Osteoblast (primary cell): Measurements from ENCODE around the gene EPS8. TPM values are rescaled to one million over a fixed set of nuclear protein-coding genes. Genes with fewer than 3 reads are reported as not detected.

Experiments
- DNase-seq: peaks from one replicate; pipeline ENCODE4 v3.0.0; 2011; ENCODE audit warnings: low spot score, mixed read lengths; ENCODE audit not compliant: insufficient read length; ENCODE audit errors: missing footprints
- H2AFZ ChIP-seq: 2 replicates; pipeline ENCODE4 v1.6.0; 2011; ENCODE audit warnings: mild to moderate bottlenecking, low read length
- H3K27ac ChIP-seq: 2 replicates; pipeline ENCODE4 v1.5.1; 2011; ENCODE audit warnings: mild to moderate bottlenecking, low read depth, low read length, moderate library complexity
- H3K27me3 ChIP-seq: 2 replicates; pipeline ENCODE4 v1.6.0; 2012; ENCODE audit warnings: mild to moderate bottlenecking, control low read depth, inconsistent platforms, low read length, moderate library complexity; ENCODE audit not compliant: insufficient read depth
- H3K36me3 ChIP-seq: 2 replicates; pipeline ENCODE4 v1.5.1; 2011; ENCODE audit warnings: mild to moderate bottlenecking, low read length, control low read depth, moderate library complexity; ENCODE audit not compliant: insufficient read depth
- H3K4me1 ChIP-seq: 2 replicates; pipeline ENCODE4 v1.5.1; 2011; ENCODE audit warnings: mild to moderate bottlenecking, low read length, control low read depth, moderate library complexity; ENCODE audit not compliant: insufficient read depth
- H3K4me2 ChIP-seq: 2 replicates; pipeline ENCODE4 v1.6.0; 2011; ENCODE audit warnings: mild to moderate bottlenecking, low read length; ENCODE audit not compliant: insufficient read depth
- H3K4me3 ChIP-seq: fragments of 200-600 bp; sonication (generic); 3 replicates; pipeline ENCODE4 v1.5.1; 2012; ENCODE audit warnings: mild to moderate bottlenecking, low read length, inconsistent platforms; ENCODE audit not compliant: insufficient read depth
- H3K79me2 ChIP-seq: 2 replicates; pipeline ENCODE4 v1.6.0; 2012; ENCODE audit warnings: mild to moderate bottlenecking, low read length, control low read depth, inconsistent platforms; ENCODE audit not compliant: insufficient read depth
- H3K9me3 ChIP-seq: 2 replicates; pipeline ENCODE4 v1.5.1; 2011; ENCODE audit warnings: low read depth, low read length, control low read depth
- H4K20me1 ChIP-seq: 2 replicates; pipeline ENCODE4 v1.6.0; 2012; ENCODE audit warnings: mild to moderate bottlenecking, low read length, control low read depth; ENCODE audit not compliant: insufficient read depth
- total RNA-seq: library from RNA; depleted of rRNA; stranded (reverse); fragments of >200 nt; gene quantifications from 2 replicates; pipeline ENCODE4 v1.2.3, GENCODE V29; 2012
- TF ChIP-seq, protein P1 (sequence below): IDR thresholded peaks from 2 replicates; pipeline ENCODE4 v1.5.1; 2011; ENCODE audit warnings: mild to moderate bottlenecking, low read depth, low read length, moderate library complexity; ENCODE audit errors: extremely low read depth

The EPS8 gene
- total RNA-seq, 1 donor = 160 TPM

DNA sequence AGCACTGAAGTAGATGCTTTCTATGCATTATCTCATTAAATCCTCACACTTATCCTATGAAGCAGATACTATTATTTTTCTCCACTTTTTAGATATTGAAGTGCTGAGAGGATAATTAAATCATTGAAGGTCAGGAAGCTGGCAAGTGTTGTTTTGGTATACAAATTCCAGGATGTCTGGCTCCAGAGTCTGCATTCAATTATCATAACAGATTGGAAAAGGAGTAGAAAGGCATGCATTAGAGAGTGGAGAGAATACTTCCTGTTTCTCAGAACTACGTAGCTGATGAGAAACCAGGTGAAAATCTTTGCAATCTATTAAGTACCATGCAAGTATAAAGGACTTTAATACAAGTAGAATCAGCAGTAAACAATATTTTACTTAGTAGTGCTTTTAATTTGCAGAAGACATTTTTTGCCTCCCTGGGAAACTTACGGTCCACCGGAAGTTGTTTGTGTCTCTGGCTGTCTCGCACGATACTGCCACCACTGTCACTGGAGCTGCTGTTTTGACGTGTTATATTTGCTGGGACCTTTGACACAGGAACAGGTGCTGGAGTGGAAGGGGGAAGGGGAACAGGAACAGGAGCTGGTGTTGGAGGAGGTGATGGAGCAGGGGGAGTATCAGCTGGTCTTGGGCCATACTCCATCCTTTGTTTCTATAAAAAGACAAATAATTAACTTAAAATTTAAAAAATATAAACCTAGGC lies 158.0 kb downstream of the EPS8 start:
- peaks cover 36% of the 10 kb centered on the region for H3K79me2 ChIP-seq
- peaks cover 70% of the 10 kb centered on the region for H3K4me1 ChIP-seq
- TF ChIP-seq, protein P1, sequence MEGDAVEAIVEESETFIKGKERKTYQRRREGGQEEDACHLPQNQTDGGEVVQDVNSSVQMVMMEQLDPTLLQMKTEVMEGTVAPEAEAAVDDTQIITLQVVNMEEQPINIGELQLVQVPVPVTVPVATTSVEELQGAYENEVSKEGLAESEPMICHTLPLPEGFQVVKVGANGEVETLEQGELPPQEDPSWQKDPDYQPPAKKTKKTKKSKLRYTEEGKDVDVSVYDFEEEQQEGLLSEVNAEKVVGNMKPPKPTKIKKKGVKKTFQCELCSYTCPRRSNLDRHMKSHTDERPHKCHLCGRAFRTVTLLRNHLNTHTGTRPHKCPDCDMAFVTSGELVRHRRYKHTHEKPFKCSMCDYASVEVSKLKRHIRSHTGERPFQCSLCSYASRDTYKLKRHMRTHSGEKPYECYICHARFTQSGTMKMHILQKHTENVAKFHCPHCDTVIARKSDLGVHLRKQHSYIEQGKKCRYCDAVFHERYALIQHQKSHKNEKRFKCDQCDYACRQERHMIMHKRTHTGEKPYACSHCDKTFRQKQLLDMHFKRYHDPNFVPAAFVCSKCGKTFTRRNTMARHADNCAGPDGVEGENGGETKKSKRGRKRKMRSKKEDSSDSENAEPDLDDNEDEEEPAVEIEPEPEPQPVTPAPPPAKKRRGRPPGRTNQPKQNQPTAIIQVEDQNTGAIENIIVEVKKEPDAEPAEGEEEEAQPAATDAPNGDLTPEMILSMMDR = no peak
- peak overlapping the region; percentile 100 for H3K27ac ChIP-seq
- H3K4me2 ChIP-seq = no peak overlapping the region
- H3K36me3 ChIP-seq = peaks cover 17% of the 10 kb centered on the region
- no peak overlapping the region for H2AFZ ChIP-seq
- no peaks in the 10 kb centered on the region for H3K27me3 ChIP-seq
- no peaks in the 10 kb centered on the region for H4K20me1 ChIP-seq
- no peaks in the 10 kb centered on the region for H3K9me3 ChIP-seq
- DNase-seq = no peak
- H3K4me3 ChIP-seq = no peak overlapping the region

GRCh38 chr12:15629761-15630160 lies 159.4 kb downstream of the EPS8 start:
- H4K20me1 ChIP-seq = no peaks in the 10 kb centered on the region
- peaks cover 42% of the 10 kb centered on the region for H3K79me2 ChIP-seq
- TF ChIP-seq, protein P1 = no peak
- H3K4me3 ChIP-seq = no peak overlapping the region
- H3K4me2 ChIP-seq = peak overlapping the region; percentile 76
- no peaks in the 10 kb centered on the region for H3K9me3 ChIP-seq
- no peak for DNase-seq
- no peaks in the 10 kb centered on the region for H3K27me3 ChIP-seq
- peaks cover 64% of the 10 kb centered on the region for H3K4me1 ChIP-seq
- H3K36me3 ChIP-seq = peaks cover 21% of the 10 kb centered on the region
- peak overlapping the region; percentile 100 for H3K27ac ChIP-seq
- H2AFZ ChIP-seq = no peak overlapping the region

DNA sequence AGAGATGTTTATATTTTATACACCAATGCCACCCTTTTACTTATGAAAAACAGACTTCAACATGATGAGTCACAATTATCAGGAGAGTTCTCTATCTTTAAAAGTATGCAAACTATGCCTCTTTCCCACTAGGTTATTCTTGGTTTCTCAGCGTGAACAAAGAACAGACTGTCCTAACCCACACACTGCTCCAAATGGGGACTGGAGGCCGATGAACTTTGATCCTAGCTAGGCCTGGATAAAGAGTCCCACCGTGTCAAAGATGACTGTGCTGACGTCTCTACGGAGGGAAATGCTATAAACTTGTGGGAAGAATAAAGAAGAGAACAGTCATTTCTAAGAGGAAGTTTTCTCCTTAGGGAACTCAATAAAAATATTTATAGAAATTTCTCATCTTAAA lies 160.1 kb downstream of the EPS8 start:
- Histone ChIP-seq H4K20me1 (no peaks in the 10 kb centered on the region), H2AFZ (no peak overlapping the region), H3K79me2 (peaks cover 47% of the 10 kb centered on the region), H3K27ac (peak overlapping the region; percentile 100), H3K4me2 (peak overlapping the region; percentile 76), H3K27me3 (no peaks in the 10 kb centered on the region), H3K36me3 (peaks cover 27% of the 10 kb centered on the region), H3K9me3 (no peaks in the 10 kb centered on the region), H3K4me3 (no peak overlapping the region), H3K4me1 (peaks cover 58% of the 10 kb centered on the region)
- TF ChIP-seq, protein P1 = no peak
- peak; percentile 22 for DNase-seq

DNA sequence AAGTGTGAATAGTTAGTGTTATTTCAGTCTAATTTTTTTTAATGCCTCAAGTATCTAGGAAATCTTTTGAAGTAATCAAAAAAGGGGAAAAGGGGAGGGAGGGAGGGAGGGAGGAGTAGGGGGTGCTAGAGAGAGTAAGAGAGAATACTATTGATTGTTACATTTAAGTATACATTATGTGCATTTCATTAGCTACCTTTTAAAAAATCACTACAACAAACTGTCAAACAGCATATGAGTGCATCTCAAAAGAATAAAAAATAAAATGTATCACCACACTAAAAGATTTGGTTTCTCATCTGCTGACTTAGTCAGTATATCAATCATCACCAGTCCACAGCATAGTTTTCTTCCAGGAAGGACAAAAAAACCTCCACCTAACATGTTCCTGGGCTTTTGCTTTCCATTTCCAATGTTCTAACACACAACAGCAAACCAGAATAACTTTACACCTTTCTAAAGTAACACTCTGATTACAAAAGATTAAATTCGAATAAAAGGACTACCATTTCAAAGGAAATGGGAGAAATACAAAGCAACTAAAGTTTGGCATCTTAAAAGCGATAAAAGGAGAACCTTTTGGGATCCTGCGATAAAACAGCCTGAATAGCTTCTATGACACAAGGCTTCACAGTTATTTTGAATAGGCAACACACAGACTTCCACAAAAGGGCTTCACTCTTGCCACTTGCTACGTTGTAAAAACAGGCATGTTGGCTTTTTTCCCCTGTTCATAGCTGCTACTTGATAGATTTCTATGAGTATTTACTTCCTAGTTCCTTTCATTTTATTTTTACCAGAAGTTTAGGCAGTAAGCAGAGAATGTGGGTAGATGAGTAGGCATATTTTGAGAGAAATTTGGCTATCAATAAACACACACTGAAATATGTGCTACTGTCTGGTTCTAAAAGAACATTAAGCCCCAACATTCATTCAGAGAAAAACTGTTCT lies 160.9 kb downstream of the EPS8 start:
- Histone ChIP-seq H4K20me1 (no peaks in the 10 kb centered on the region), H3K27ac (peak overlapping the region; percentile 100), H3K27me3 (no peaks in the 10 kb centered on the region), H3K4me3 (peak overlapping the region; percentile 3), H3K36me3 (peaks cover 32% of the 10 kb centered on the region), H3K4me2 (peak overlapping the region; percentile 76), H2AFZ (no peak overlapping the region), H3K79me2 (peaks cover 41% of the 10 kb centered on the region), H3K9me3 (no peaks in the 10 kb centered on the region), H3K4me1 (peaks cover 49% of the 10 kb centered on the region)
- TF ChIP-seq, protein P1 = no peak
- peak; percentile 34 for DNase-seq
